Measurements from ENCODE around the gene TMED6.
"Not testable (repeated sequence)": the region's sequence is repeated elsewhere in the genome, so short reads cannot be mapped to it uniquely, and the experiment has no call there.

The TMED6 gene

GRCh38 chr16:69351309-69352027 is at the start of gene TMED6:
Gene TMED6, minus strand, starts transcription at chr16:69351786. Its CDS starts 33 bp downstream, at chr16:69351753.
- no peak for DNase-seq

GRCh38 chr16:69399361-69399760 is 47.8 kb upstream of the TMED6 start:
- no peak for DNase-seq

- peak; percentile 58 for DNase-seq
Observed at GRCh38 chr16:69397821-69398521, 46.4 kb upstream of the TMED6 start.

GRCh38 chr16:69396187-69397061 is 44.8 kb upstream of the TMED6 start:
- DNase-seq = peak; percentile 95

- DNase-seq = no peak
Observed at GRCh38 chr16:69395859-69396186, 44.2 kb upstream of the TMED6 start.

GRCh38 chr16:69393898-69394849 is 42.6 kb upstream of the TMED6 start:
- no peak for DNase-seq

- no peak for DNase-seq
Observed at GRCh38 chr16:69386596-69386995, 35.0 kb upstream of the TMED6 start.

GRCh38 chr16:69384974-69385373 is 33.4 kb upstream of the TMED6 start:
- DNase-seq = peak; percentile 21

- peak; percentile 63 for DNase-seq
Observed at GRCh38 chr16:69382421-69382820, 30.8 kb upstream of the TMED6 start.

GRCh38 chr16:69381231-69381630 is 29.6 kb upstream of the TMED6 start:
- DNase-seq = no peak

GRCh38 chr16:69378760-69379159 is 27.2 kb upstream of the TMED6 start:
- no peak for DNase-seq

- DNase-seq = no peak
Observed at GRCh38 chr16:69378036-69378435, 26.4 kb upstream of the TMED6 start.

GRCh38 chr16:69376393-69377059 is 24.9 kb upstream of the TMED6 start:
- DNase-seq = no peak

GRCh38 chr16:69373019-69373418 is 21.4 kb upstream of the TMED6 start:
- DNase-seq = peak; percentile 27

GRCh38 chr16:69371564-69371963 is 20.0 kb upstream of the TMED6 start:
- DNase-seq = no peak

- peak; percentile 57 for DNase-seq
Observed at GRCh38 chr16:69368866-69369265, 17.3 kb upstream of the TMED6 start.

- DNase-seq = no peak
Observed at GRCh38 chr16:69367980-69368379, 16.4 kb upstream of the TMED6 start.

- no peak for DNase-seq
Observed at GRCh38 chr16:69366431-69366830, 14.8 kb upstream of the TMED6 start.

GRCh38 chr16:69365901-69366300 is 14.3 kb upstream of the TMED6 start:
- no peak for DNase-seq

GRCh38 chr16:69364088-69364487 is 12.5 kb upstream of the TMED6 start:
- DNase-seq = no peak

GRCh38 chr16:69363281-69363717 is 11.7 kb upstream of the TMED6 start:
- no peak for DNase-seq

- DNase-seq = not testable (repeated sequence)
Observed at GRCh38 chr16:69360070-69360469, 8.5 kb upstream of the TMED6 start.
